Activated CD4-positive, alpha-beta T cell treated with anti-CD3 and anti-CD28 coated beads, Interleukin-2, amount 50 U/mL, for 24 hours (primary cell): ENCODE data around the gene HSPA2.

ENCODE experiments used
- DNase-seq, 2 donors: peaks; one replicate each; pipeline ENCODE4 v3.0.0-alpha.2; 2020; ENCODE audit warnings: low read depth in 1 of 2, low spot score in 1 of 2

The HSPA2 gene

GRCh38 chr14:64540208-64541202 is at the start of gene HSPA2:
TSS of gene HSPA2 (plus strand) at chr14:64540741. CDS start at chr14:64540850, 109 bp downstream.
- peak; percentile 80 to 92 for DNase-seq

GRCh38 chr14:64491637-64492036 is 48.9 kb upstream of the HSPA2 start:
- DNase-seq = no peak

GRCh38 chr14:64493455-64493854 is 47.1 kb upstream of the HSPA2 start:
- no peak for DNase-seq

GRCh38 chr14:64495252-64495651 is 45.3 kb upstream of the HSPA2 start:
- DNase-seq = no peak

GRCh38 chr14:64496764-64497163 is 43.8 kb upstream of the HSPA2 start:
- no peak for DNase-seq

- DNase-seq = no peak
Observed at GRCh38 chr14:64500088-64500487, 40.5 kb upstream of the HSPA2 start.

- DNase-seq = no peak
Observed at GRCh38 chr14:64501411-64502171, 39.0 kb upstream of the HSPA2 start.

- no peak for DNase-seq
Observed at GRCh38 chr14:64502456-64502855, 38.1 kb upstream of the HSPA2 start.

- no peak for DNase-seq
Observed at GRCh38 chr14:64502887-64503433, 37.6 kb upstream of the HSPA2 start.

GRCh38 chr14:64503434-64504309 is 36.9 kb upstream of the HSPA2 start, which contains the start of gene ZBTB25:
TSS of gene ZBTB25 (minus strand) at chr14:64503838. CDS start at chr14:64490533, 13,305 bp downstream.
- DNase-seq = peak; percentile 81 to 93

- peak; percentile 78 to 81 for DNase-seq
Observed at GRCh38 chr14:64504310-64504896, 36.1 kb upstream of the HSPA2 start, which contains the start of gene ZBTB1. TSS of gene ZBTB1 (plus strand) at chr14:64504770. CDS start at chr14:64521505, 16,735 bp downstream.

- DNase-seq = peak; percentile 54 to 83
Observed at GRCh38 chr14:64504897-64505794, 35.4 kb upstream of the HSPA2 start.

- DNase-seq = no peak
Observed at GRCh38 chr14:64506721-64507120, 33.8 kb upstream of the HSPA2 start.

GRCh38 chr14:64507376-64508156 is 33.0 kb upstream of the HSPA2 start:
- peak in 1 of 2 donors; percentile 26 for DNase-seq

GRCh38 chr14:64508215-64508776 is 32.2 kb upstream of the HSPA2 start:
- no peak for DNase-seq

GRCh38 chr14:64509036-64509435 is 31.5 kb upstream of the HSPA2 start:
- no peak for DNase-seq

- peak in 1 of 2 donors; percentile 69 for DNase-seq
Observed at GRCh38 chr14:64510825-64511671, 29.5 kb upstream of the HSPA2 start.
